Measurements from ENCODE around the gene CHID1.

DNA sequence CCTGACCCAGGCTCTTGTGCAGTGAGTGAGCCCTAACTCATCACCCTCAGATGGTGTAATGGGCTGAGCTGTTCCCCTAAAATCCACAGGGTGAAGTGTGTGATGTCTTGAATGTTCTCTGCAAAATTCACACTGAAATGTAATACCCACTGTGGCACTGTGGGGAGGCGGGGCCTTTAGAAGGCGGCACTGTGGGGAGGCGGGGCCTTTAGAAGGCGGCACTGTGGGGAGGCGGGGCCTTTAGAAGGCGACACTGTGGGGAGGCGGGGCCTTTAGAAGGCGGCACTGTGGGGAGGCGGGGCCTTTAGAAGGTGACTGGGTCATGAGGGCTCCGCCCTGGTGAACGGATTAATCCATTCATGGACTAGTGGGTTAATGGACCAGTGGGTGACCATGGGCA is 33.0 kb downstream of the CHID1 start:
- TF ChIP-seq, protein P1, sequence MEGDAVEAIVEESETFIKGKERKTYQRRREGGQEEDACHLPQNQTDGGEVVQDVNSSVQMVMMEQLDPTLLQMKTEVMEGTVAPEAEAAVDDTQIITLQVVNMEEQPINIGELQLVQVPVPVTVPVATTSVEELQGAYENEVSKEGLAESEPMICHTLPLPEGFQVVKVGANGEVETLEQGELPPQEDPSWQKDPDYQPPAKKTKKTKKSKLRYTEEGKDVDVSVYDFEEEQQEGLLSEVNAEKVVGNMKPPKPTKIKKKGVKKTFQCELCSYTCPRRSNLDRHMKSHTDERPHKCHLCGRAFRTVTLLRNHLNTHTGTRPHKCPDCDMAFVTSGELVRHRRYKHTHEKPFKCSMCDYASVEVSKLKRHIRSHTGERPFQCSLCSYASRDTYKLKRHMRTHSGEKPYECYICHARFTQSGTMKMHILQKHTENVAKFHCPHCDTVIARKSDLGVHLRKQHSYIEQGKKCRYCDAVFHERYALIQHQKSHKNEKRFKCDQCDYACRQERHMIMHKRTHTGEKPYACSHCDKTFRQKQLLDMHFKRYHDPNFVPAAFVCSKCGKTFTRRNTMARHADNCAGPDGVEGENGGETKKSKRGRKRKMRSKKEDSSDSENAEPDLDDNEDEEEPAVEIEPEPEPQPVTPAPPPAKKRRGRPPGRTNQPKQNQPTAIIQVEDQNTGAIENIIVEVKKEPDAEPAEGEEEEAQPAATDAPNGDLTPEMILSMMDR (IDR thresholded peaks at IDR 0.05; ENCODE audit: insufficient read depth, low read depth, low read length), result no peak
- no peak for TF ChIP-seq EZH2 (IDR thresholded peaks at IDR 0.05; ENCODE audit: insufficient read depth, low read length)

All from astrocyte (in vitro differentiated cells and primary cell).